ENCODE measurements around the gene CCDC182.

GRCh38 chr17:57733085-57733484, 12.0 kb downstream of the CCDC182 start:
- TF ChIP-seq SKIL (CRISPR knock-in tag; IDR thresholded peaks at IDR 0.05; ENCODE audit: borderline replicate concordance) (no peak), BCLAF1 (IDR thresholded peaks at IDR 0.05) (no peak), TFE3 (CRISPR knock-in tag; IDR thresholded peaks at IDR 0.05) (no peak), ZNF121 (CRISPR knock-in tag; IDR thresholded peaks at IDR 0.05) (no peak)

All from HepG2 (cell line).